ACHN (cell line): ENCODE results near the gene AGBL1.
A peak's percentile ranks its signal among the peaks of the same experiment; 100 is the strongest.
"Not testable (repeated sequence)": the region's sequence is repeated elsewhere in the genome, so short reads cannot be mapped to it uniquely, and the experiment has no call there.

Source experiments
- DNase-seq: peaks from one replicate; pipeline ENCODE4 v3.0.0-alpha.2; 2015
- in situ Hi-C: cut with HindIII; loops from 2 replicates; pipeline ENCODE4 v1.10.0; 2017; ENCODE audit warnings: low sequenced_read_pairs, low pct_ligation_motif_present, low pct_unique_long_range_greater_than_20kb

Gene AGBL1

GRCh38 chr15:86948719-86949118 lies 869.0 kb downstream of the AGBL1 start:
- no peak for DNase-seq
- in situ Hi-C loops, result no loop called here

GRCh38 chr15:86959254-86959653 lies 879.6 kb downstream of the AGBL1 start:
- in situ Hi-C loops, result no loop called here
- DNase-seq, result no peak

DNA sequence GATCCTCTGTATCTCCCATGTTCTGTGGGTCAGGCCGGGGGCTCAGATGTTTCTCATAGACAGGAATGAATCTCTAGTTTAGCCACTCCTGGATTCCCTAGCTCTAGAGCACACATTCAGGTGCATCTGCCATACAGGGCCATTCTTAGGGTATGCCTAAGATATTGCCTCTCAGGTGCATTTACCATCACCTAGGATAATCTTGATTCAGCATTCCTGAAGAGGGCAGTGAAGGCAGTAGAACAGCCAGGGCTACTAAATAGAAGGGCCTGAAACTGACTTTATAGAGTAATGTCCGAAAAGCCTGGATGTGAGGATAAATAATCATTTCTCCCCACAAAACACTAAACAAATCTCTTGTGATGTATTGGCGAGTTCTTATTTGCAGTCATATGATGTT lies 882.0 kb downstream of the AGBL1 start:
- in situ Hi-C loops, result no loop called here
- DNase-seq, result no peak

DNA sequence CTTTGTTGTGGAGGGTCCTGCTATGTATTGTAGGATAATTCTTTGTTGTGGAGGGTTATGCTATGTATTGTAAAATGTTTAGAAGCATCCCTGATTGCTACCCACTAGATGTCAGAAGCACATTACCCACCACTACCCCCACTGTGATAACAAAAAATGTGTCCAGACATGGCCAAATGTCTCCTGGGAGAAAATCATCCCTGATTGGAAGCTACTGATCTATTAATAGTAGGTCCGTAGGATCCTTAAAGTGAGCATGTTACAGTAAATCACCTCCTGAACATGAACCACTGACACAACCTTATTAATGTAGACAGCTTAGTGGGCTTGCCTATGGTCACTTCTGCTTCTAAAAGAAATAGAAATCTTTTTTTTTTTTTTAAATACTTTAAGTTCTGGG lies 884.6 kb downstream of the AGBL1 start:
- in situ Hi-C loops, result no loop called here
- DNase-seq, result no peak

- in situ Hi-C loops, result no loop called here
Observed at GRCh38 chr15:86968244-86968643, 888.6 kb downstream of the AGBL1 start.

GRCh38 chr15:86969364-86969763 lies 889.7 kb downstream of the AGBL1 start:
- no peak for DNase-seq
- in situ Hi-C loops, result no loop called here

More at GRCh38 chr15:86968244-86968643, 888.6 kb downstream of the AGBL1 start:
- no peak for DNase-seq

- no peak for DNase-seq
- in situ Hi-C loops, result no loop called here
Observed at GRCh38 chr15:86973284-86973844, 893.7 kb downstream of the AGBL1 start.

DNA sequence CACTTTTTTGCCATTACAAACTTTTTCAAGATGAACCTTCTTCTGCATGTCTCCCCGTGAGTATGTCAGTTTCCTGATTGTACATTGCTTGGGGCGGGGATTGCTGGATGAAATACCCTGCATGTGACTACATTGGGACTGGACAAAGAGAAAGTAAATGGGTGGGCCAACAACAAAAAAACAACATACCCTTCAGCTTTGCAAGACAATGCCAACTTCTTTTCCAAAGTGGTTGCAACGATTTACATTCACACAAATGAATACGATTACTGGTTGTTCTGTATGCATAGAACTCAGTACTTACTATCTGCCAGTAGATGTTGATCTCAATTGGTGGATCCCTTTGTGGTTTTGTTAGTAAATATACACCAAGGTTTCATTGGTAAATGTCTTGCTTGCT lies 908.4 kb downstream of the AGBL1 start:
- in situ Hi-C loops, result no loop called here
- no peak for DNase-seq

DNA sequence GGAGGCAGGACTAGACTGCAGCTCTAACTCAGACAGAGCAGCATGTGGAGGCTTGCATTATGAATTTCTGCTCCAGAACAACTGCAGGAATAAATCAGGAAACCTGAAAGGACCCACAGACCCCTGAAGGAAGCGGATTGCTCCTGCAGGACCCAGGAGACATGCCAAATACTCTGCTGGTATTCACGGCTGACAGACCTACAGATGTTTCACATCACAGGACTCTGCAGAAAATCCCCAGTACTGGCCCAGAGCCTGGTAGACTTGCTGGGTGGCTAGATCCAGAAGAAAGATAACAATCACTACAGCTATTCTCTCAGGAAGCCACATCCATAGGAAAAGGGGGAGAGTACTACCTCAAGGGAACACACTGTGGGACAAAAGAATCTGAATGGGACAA lies 942.1 kb downstream of the AGBL1 start:
- DNase-seq, result no peak
- in situ Hi-C loops, result no loop called here

DNA sequence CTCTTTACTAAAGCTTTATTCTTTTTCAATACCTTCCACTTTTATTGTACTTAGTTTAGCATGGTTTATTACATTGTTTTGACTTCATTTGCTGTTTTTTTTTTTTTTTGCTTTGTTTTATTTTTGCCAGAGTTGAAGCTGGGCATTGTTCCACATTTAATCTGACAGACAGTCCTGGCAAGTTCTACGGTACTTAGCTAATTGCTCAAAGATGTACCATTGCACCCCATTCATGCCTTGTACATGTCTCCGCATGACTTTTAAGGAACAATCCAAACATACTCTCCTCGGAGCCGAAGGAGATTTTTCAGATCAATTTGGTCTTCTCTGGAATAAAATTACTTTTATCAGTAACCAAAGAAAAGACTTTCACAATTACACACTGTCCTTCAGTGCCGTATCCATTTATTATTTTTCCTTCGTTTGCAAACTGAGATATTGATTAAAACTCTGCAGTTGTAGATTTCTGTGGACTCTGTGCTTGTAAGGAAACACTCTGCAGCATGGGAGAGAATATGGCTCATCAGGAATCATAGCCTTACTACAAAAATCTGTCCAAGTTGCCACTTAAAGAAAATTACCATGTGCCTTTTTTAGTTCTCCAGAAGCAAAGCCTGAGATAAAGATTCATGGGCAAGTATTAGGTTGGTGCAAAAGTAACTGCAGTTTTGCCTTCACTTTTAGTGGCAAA lies 952.0 kb downstream of the AGBL1 start:
- in situ Hi-C loops, result no loop called here
- no peak for DNase-seq

GRCh38 chr15:87032295-87032694 lies 952.6 kb downstream of the AGBL1 start:
- in situ Hi-C loops, result no loop called here
- no peak for DNase-seq

DNA sequence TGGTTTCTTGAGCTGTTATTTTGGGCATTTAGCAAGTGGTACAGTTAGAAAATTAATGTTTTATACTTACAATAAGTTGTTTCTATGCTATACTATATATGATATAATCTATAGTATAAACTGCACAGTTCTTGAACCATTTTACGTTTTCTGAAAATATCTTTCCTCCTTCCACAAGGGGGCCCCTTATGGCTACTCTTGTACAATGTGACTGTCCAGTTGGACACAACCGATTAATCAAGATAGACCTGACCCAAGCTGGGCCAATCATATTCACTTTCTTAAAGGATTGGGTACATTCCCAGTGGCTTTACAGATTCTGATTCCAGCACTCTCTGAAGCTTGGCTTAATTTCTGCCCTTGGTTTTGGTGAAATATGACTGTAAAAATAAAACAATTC lies 953.4 kb downstream of the AGBL1 start:
- peak; percentile 27 for DNase-seq
- in situ Hi-C loops, result no loop called here

DNA sequence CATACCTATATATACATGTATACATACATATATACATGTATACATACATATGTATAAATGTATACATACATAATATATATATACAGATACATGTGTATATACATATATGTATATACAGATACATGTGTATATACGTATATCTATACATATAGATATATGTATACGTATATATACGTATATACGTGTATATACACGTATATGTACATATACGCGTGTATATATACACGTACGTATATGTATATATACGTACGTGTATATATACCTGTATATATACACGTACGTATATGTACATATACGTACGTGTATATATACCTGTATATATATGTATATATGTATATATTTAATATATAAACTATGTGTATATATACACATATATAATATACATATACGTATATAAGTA lies 955.2 kb downstream of the AGBL1 start:
- no peak for DNase-seq
- in situ Hi-C loops, result no loop called here

DNA sequence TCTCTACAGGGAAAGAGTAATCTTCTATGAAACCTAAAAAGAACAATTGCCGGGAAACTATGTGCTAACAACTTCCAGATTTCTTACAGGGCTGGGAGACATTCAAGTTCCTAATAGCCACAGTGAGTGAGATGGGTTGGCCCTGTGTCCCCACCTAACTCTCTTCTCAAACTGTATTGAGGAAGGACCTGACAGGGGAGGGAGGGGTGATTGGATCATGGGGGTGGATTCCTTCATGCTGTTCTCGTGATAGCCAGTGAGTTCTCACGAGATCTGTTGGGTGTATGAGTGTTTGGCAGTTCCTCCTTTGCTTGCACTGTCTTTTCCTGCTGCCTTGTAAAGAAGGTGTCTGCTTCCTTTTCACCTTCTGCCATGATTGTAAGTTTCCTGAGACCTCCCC lies 958.7 kb downstream of the AGBL1 start:
- no peak for DNase-seq
- in situ Hi-C loops, result no loop called here

DNA sequence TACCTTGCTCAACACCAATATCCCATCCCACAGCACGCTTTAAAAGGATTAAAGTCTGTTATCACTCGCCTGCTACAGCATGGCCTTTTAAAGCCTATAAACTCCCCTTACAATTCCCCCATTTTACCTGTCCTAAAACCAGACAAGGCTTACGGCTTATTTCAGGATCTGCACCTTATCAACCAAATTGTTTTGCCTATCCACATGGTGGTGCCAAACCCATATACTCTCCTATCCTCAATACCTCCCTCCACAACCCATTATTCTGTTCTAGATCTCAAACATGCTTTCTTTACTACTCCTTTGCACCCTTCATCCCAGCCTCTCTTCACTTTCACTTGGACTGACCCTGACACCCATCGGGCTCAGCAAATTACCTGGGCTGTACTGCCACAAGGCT lies 962.9 kb downstream of the AGBL1 start:
- DNase-seq, in situ Hi-C loops: not testable (repeated sequence)

GRCh38 chr15:87045746-87046145 lies 966.1 kb downstream of the AGBL1 start:
- DNase-seq, result no peak
- in situ Hi-C loops, result no loop called here

GRCh38 chr15:87047203-87047965 lies 967.7 kb downstream of the AGBL1 start:
- no peak for DNase-seq
- in situ Hi-C loops, result no loop called here
